HCT116 (cell line): Measurements from ENCODE around the gene MT3. TPM values are rescaled to one million over a fixed set of nuclear protein-coding genes. Genes with fewer than 3 reads are reported as not detected.

Experiments used
- ATAC-seq: fragments of 200-7000 bp; cut with Tn5 transposase; 2 replicates; pipeline ENCODE4 v1.9.1; 2020; ENCODE audit warnings: mild to moderate bottlenecking, moderate library complexity
- BruUV-seq: library from RNA; stranded (reverse); fragments of 400-500 nt; replicated peaks from 2 replicates; lab custom pipeline; 2021; lab: Mats Ljungman, UMichigan
- CTCF ChIA-PET: fragments of 300-600 bp; sonication (Branson Sonifier 250); formaldehyde crosslinking; loops from one replicate; lab custom pipeline; 2021; ENCODE audit warnings: antibody characterized with exemption; lab: Charles Lee
- POLR2A ChIA-PET: fragments of 300-600, 350-600 bp; sonication (Branson Sonifier 250); formaldehyde crosslinking; loops from one replicate; lab custom pipeline; 2021; ENCODE audit warnings: antibody characterized with exemption; lab: Charles Lee
- RAD21 ChIA-PET, 2 experiments: fragments of 300-600 bp; sonication (Branson Sonifier 250); formaldehyde crosslinking; loops; one replicate each; lab custom pipeline; 2023; ENCODE audit warnings: low total read pairs in 2 of 2; ENCODE audit not compliant: uncharacterized antibody in 2 of 2, unreplicated experiment in 2 of 2, low non-redundant PET in 1 of 2; lab: Charles Lee
- DNase-seq: peaks from one replicate; pipeline ENCODE4 v3.0.0-alpha.2; 2010; ENCODE audit warnings: low read depth, low spot score
- H2AFZ ChIP-seq: fragments of 200-600 bp; shearing (Covaris generic), sonication (generic); 2 replicates; pipeline ENCODE4 v1.6.1; 2017; ENCODE audit warnings: low read depth, mixed run types, mixed read lengths, antibody characterized with exemption, low read length; ENCODE audit not compliant: poor library complexity, severe bottlenecking
- H3K27ac ChIP-seq: 2 replicates; pipeline ENCODE4 v1.5.1; 2012; ENCODE audit warnings: low read depth, low read length
- H3K27me3 ChIP-seq: fragments of 200-600 bp; sonication (generic); 2 replicates; pipeline ENCODE4 v1.6.1; 2016; ENCODE audit warnings: mixed run types, low read length, mixed read lengths; ENCODE audit not compliant: insufficient read depth
- H3K36me3 ChIP-seq, 2 experiments: fragments of 200-500 bp in 1 of 2; fragments of 200-600 bp in 1 of 2; sonication (Bioruptor generic) in 1 of 2; sonication (generic) in 1 of 2; 2 replicates each; pipeline versions ENCODE4 v1.5.1 to v1.6.1; 2014 to 2016; ENCODE audit warnings: low read length in 2 of 2, inconsistent platforms in 1 of 2, mixed read lengths in 1 of 2, mixed run types in 1 of 2; ENCODE audit not compliant: insufficient read depth in 2 of 2, control insufficient read depth in 1 of 2
- H3K4me1 ChIP-seq, 2 experiments: fragments of 200-600 bp in 1 of 2; sonication (generic) in 1 of 2; 2 replicates each; pipeline versions ENCODE4 v1.5.1 to v1.6.1; 2012 to 2017; ENCODE audit warnings: low read length in 2 of 2, inconsistent platforms in 1 of 2, mild to moderate bottlenecking in 1 of 2, mixed read lengths in 1 of 2, mixed run types in 1 of 2, moderate library complexity in 1 of 2; ENCODE audit not compliant: insufficient read depth in 2 of 2, control insufficient read depth in 1 of 2
- H3K4me2 ChIP-seq: fragments of 200-600 bp; sonication (generic); 2 replicates; pipeline ENCODE4 v1.6.1; 2017; ENCODE audit warnings: mixed run types, low read length, mixed read lengths
- H3K4me3 ChIP-seq, 2 experiments: fragments of 200-600 bp in 1 of 2; sonication (generic) in 1 of 2; replicated peaks in 1 of 2; 2 replicates each; pipeline ENCODE4 v1.5.1; 2011 to 2016; ENCODE audit warnings: low read length in 2 of 2, control low read depth in 1 of 2, low read depth in 1 of 2, mild to moderate bottlenecking in 1 of 2, mixed read lengths in 1 of 2, mixed run types in 1 of 2
- H3K79me2 ChIP-seq: fragments of 200-600 bp; sonication (generic); 2 replicates; pipeline ENCODE4 v1.6.1; 2017; ENCODE audit warnings: mild to moderate bottlenecking, mixed run types, low read length, moderate library complexity, mixed read lengths; ENCODE audit not compliant: insufficient read depth
- H3K9ac ChIP-seq: fragments of 200-600 bp; sonication (generic); 2 replicates; pipeline ENCODE4 v1.6.1; 2016; ENCODE audit warnings: low read length, mixed read lengths
- H3K9me2 ChIP-seq: fragments of 200-600 bp; sonication (generic), shearing (Covaris generic); 2 replicates; pipeline ENCODE4 v1.6.1; 2017; ENCODE audit warnings: mixed run types, mild to moderate bottlenecking, moderate library complexity; ENCODE audit not compliant: insufficient read depth
- H3K9me3 ChIP-seq, 2 experiments: fragments of 200-500 bp in 1 of 2; fragments of 200-600 bp in 1 of 2; sonication (Bioruptor generic) in 1 of 2; sonication (generic) in 1 of 2; 2 replicates each; pipeline ENCODE4 v1.6.1; 2014 to 2017; ENCODE audit warnings: low read length in 2 of 2, mixed read lengths in 2 of 2, inconsistent platforms in 1 of 2, low read depth in 1 of 2, mild to moderate bottlenecking in 1 of 2, mixed run types in 1 of 2, moderate library complexity in 1 of 2; ENCODE audit not compliant: control insufficient read depth in 1 of 2, insufficient read depth in 1 of 2
- H4K20me1 ChIP-seq: fragments of 200-600 bp; sonication (generic), shearing (Covaris generic); 2 replicates; pipeline ENCODE4 v1.6.1; 2017; ENCODE audit warnings: mixed run types, mild to moderate bottlenecking, moderate library complexity; ENCODE audit not compliant: insufficient read depth
- CEBPB ChIP-seq: IDR thresholded peaks from 2 replicates; pipeline ENCODE4 v1.6.1; 2012; ENCODE audit warnings: low read depth
- EGR1 ChIP-seq: IDR thresholded peaks from 2 replicates; pipeline ENCODE4 v1.6.1; 2012; ENCODE audit warnings: low read depth
- ELF1 ChIP-seq: IDR thresholded peaks from 2 replicates; pipeline ENCODE4 v1.6.1; 2012; ENCODE audit warnings: low read depth, borderline replicate concordance
- FOSL1 ChIP-seq: IDR thresholded peaks from 2 replicates; pipeline ENCODE4 v1.6.1; 2012; ENCODE audit warnings: low read depth
- JUND ChIP-seq: IDR thresholded peaks from 2 replicates; pipeline ENCODE4 v1.6.1; 2012
- POLR2A ChIP-seq: IDR thresholded peaks from 2 replicates; pipeline ENCODE4 v1.7.0; 2011; ENCODE audit warnings: borderline replicate concordance; ENCODE audit not compliant: insufficient read depth, insufficient read length; ENCODE audit errors: extremely low read depth
- POLR2AphosphoS5 ChIP-seq: IDR thresholded peaks from 2 replicates; pipeline ENCODE4 v1.6.1; 2011; ENCODE audit warnings: mild to moderate bottlenecking, low read depth, low read length, moderate library complexity
- REST ChIP-seq: IDR thresholded peaks from 2 replicates; pipeline ENCODE4 v1.6.1; 2012; ENCODE audit warnings: low read depth
- SP1 ChIP-seq: IDR thresholded peaks from 2 replicates; pipeline ENCODE4 v1.6.1; 2012; ENCODE audit warnings: low read depth
- TCF7L2 ChIP-seq: IDR thresholded peaks from 2 replicates; pipeline ENCODE4 v1.7.0; 2011; ENCODE audit warnings: borderline replicate concordance, inconsistent platforms; ENCODE audit not compliant: insufficient read depth, insufficient read length; ENCODE audit errors: extremely low read depth
- YY1 ChIP-seq: IDR thresholded peaks from 2 replicates; pipeline ENCODE4 v1.6.1; 2011; ENCODE audit warnings: low read length, low read depth, moderate library complexity, mild to moderate bottlenecking; ENCODE audit not compliant: insufficient replicate concordance; ENCODE audit errors: extremely low read depth
- ZNF274 ChIP-seq: fragments of 200-500 bp; sonication (Bioruptor generic); IDR thresholded peaks from 2 replicates; pipeline ENCODE4 v1.6.1; 2014; ENCODE audit warnings: mild to moderate bottlenecking, low read depth, low read length, inconsistent platforms
- intact Hi-C: fragments of 100-400 bp; cut with micrococcal nuclease; formaldehyde crosslinking; loops from 2 replicates; pipeline ENCODE4 v1.10.0; 2022
- total RNA-seq: library from RNA; stranded (reverse); gene quantifications from one replicate; pipeline ENCODE4 v1.2.1, GENCODE V29; 2021; ENCODE audit not compliant: unreplicated experiment
- TF ChIP-seq, protein P1 (sequence below): IDR thresholded peaks from 2 replicates; pipeline ENCODE4 v1.6.1; 2012
- TF ChIP-seq, protein P2 (sequence below): IDR thresholded peaks from 2 replicates; pipeline ENCODE4 v1.6.1; 2012

Gene MT3
- total RNA-seq, 1 experiment from 2014 or later: not detected

GRCh38 chr16:56564793-56565477 lies 24.4 kb upstream of the MT3 start, which contains the start of gene MT4:
MT4 (plus strand) TSS chr16:56565073; CDS start chr16:56565129, 56 bp downstream.
- H3K9me3 ChIP-seq: no peaks in the 10 kb centered on the region
- ChIA-PET POLR2A (no interaction called here), RAD21 (no interaction called here), CTCF (no interaction called here)
- no peak within 1 kb of the TSS for H3K4me3 ChIP-seq
- H3K27ac ChIP-seq: no peak within 1 kb of the TSS
- H3K27me3 ChIP-seq: peaks cover 9% of the 10 kb centered on the region
- no peak within 1 kb of the TSS for H3K9ac ChIP-seq
- ATAC-seq: no peak
- no TSS peak for BruUV-seq
- no peak within 1 kb of the TSS for H3K4me2 ChIP-seq
- no peaks in the 10 kb centered on the region for H3K9me2 ChIP-seq
- H4K20me1 ChIP-seq: no peaks in the 10 kb centered on the region
- H3K36me3 ChIP-seq: no peaks in the 10 kb centered on the region
- intact Hi-C loops: no loop called here
- no peaks in the 10 kb centered on the region for H3K4me1 ChIP-seq
- TF ChIP-seq, protein P1, sequence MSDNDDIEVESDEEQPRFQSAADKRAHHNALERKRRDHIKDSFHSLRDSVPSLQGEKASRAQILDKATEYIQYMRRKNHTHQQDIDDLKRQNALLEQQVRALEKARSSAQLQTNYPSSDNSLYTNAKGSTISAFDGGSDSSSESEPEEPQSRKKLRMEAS: no peak
- no peak for TF ChIP-seq TCF7L2
- TF ChIP-seq, all 23 proteins: peak for 0
- no peaks in the 10 kb centered on the region for H3K79me2 ChIP-seq
- no peak within 1 kb of the TSS for H2AFZ ChIP-seq
- no peak for DNase-seq

DNA sequence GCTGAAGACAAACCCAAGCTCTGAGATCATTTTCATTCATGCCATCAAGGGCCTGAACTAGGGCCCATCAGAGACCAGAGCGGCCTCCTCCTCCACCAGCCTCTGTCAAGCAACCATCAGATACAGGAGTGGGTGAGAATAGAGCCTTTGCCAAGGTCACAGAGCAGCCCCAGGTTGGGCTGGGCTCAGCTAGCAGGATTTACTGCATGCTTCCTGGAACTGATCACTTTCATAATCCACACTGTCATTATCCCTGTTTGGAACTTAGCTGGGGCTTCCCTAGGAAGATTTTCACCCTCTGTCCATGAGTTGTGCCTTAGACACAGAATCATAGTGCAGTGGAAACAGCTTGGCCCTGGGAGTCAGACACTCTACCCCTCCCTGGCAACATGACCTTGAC lies 19.4 kb upstream of the MT3 start:
- no peak overlapping the region for H3K9ac ChIP-seq
- no peaks in the 10 kb centered on the region for H4K20me1 ChIP-seq
- H3K27ac ChIP-seq: no peak overlapping the region
- intact Hi-C loops: loop anchor here (10.0 kb wide), 1 partner anchor 365 kb away; the partner anchor contains the start of gene HERPUD1
- peaks cover 9% of the 10 kb centered on the region for H3K27me3 ChIP-seq
- H3K9me3 ChIP-seq: no peaks in the 10 kb centered on the region
- RAD21 ChIA-PET: no interaction called here
- no peaks in the 10 kb centered on the region for H3K36me3 ChIP-seq
- no peak for DNase-seq
- H3K4me1 ChIP-seq: no peaks in the 10 kb centered on the region
- no peaks in the 10 kb centered on the region for H3K79me2 ChIP-seq
- H3K9me2 ChIP-seq: no peaks in the 10 kb centered on the region
- POLR2A ChIA-PET: no interaction called here
- ATAC-seq: no peak
- no peak overlapping the region for H2AFZ ChIP-seq
- CTCF ChIA-PET: no interaction called here
- H3K4me2 ChIP-seq: no peak overlapping the region
- no peak overlapping the region for H3K4me3 ChIP-seq
- no TSS peak for BruUV-seq
- no peak for TF ChIP-seq ELF1
- TF ChIP-seq, protein P1: no peak
- TF ChIP-seq REST: no peak
- TF ChIP-seq YY1: no peak
- TF ChIP-seq EGR1: no peak
- TF ChIP-seq JUND: no peak
- TF ChIP-seq, protein P2, sequence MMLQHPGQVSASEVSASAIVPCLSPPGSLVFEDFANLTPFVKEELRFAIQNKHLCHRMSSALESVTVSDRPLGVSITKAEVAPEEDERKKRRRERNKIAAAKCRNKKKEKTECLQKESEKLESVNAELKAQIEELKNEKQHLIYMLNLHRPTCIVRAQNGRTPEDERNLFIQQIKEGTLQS: no peak
- TF ChIP-seq SP1: no peak
- TF ChIP-seq POLR2AphosphoS5: no peak
- no peak for TF ChIP-seq FOSL1
- TF ChIP-seq POLR2A: no peak
- TF ChIP-seq CEBPB: no peak
- no peak for TF ChIP-seq ZNF274
